HG03571 (cell line): Measurements from ENCODE around the gene PIK3R1.

Source experiments
- ATAC-seq: cut with Tn5 transposase; IDR thresholded peaks from one replicate; pipeline ENCODE4 v1.9.1; 2021; ENCODE audit not compliant: unreplicated experiment

The PIK3R1 gene

GRCh38 chr5:68215208-68215897 is at the start of gene PIK3R1:
PIK3R1 (plus strand) TSS chr5:68215756; CDS start chr5:68226676, 10,920 bp downstream.
- ATAC-seq = peak; percentile 78

GRCh38 chr5:68167195-68167651 is 48.3 kb upstream of the PIK3R1 start:
- no peak for ATAC-seq

GRCh38 chr5:68169903-68170302 is 45.7 kb upstream of the PIK3R1 start:
- no peak for ATAC-seq

- ATAC-seq = no peak
Measured at GRCh38 chr5:68170826-68171558, 44.6 kb upstream of the PIK3R1 start.

GRCh38 chr5:68172314-68172713 is 43.2 kb upstream of the PIK3R1 start:
- ATAC-seq = no peak

- no peak for ATAC-seq
Measured at GRCh38 chr5:68173007-68173406, 42.5 kb upstream of the PIK3R1 start.

GRCh38 chr5:68176253-68176652 is 39.3 kb upstream of the PIK3R1 start:
- no peak for ATAC-seq

- ATAC-seq = no peak
Measured at GRCh38 chr5:68176802-68177479, 38.6 kb upstream of the PIK3R1 start.

- no peak for ATAC-seq
Measured at GRCh38 chr5:68177676-68178075, 37.9 kb upstream of the PIK3R1 start.

- ATAC-seq = no peak
Measured at GRCh38 chr5:68178579-68178978, 37.0 kb upstream of the PIK3R1 start.

GRCh38 chr5:68180121-68181038 is 35.2 kb upstream of the PIK3R1 start:
- no peak for ATAC-seq

- no peak for ATAC-seq
Measured at GRCh38 chr5:68181039-68181599, 34.4 kb upstream of the PIK3R1 start.

- ATAC-seq = no peak
Measured at GRCh38 chr5:68182094-68182493, 33.5 kb upstream of the PIK3R1 start.

- ATAC-seq = no peak
Measured at GRCh38 chr5:68182534-68182933, 33.0 kb upstream of the PIK3R1 start.

- no peak for ATAC-seq
Measured at GRCh38 chr5:68187268-68188055, 28.1 kb upstream of the PIK3R1 start.

- no peak for ATAC-seq
Measured at GRCh38 chr5:68189171-68189570, 26.4 kb upstream of the PIK3R1 start.

- ATAC-seq = no peak
Measured at GRCh38 chr5:68189613-68190012, 25.9 kb upstream of the PIK3R1 start.

- ATAC-seq = no peak
Measured at GRCh38 chr5:68190619-68191018, 24.9 kb upstream of the PIK3R1 start.

GRCh38 chr5:68191083-68191791 is 24.3 kb upstream of the PIK3R1 start:
- no peak for ATAC-seq
